Omental fat pad (tissue), 4 donors: ENCODE results near the gene ADCY3. TPM values are rescaled to one million over a fixed set of nuclear protein-coding genes. Genes with fewer than 3 reads are reported as not detected.

Source experiments
- ATAC-seq: fragments of 150-250 bp; one replicate; pipeline ENCODE4 v1.9.1; 2016; ENCODE audit warnings: mild to moderate bottlenecking, moderate library complexity; ENCODE audit not compliant: low FRiP score
- DNase-seq: peaks from one replicate; pipeline ENCODE4 v3.0.0-alpha.2; 2019; ENCODE audit warnings: low spot score
- CTCF ChIP-seq, 3 donors: fragments of 450-650 bp; IDR thresholded peaks; one replicate each; pipeline ENCODE4 v1.5.1; 2016 to 2017; ENCODE audit warnings: antibody characterized with exemption in 3 of 3, mild to moderate bottlenecking in 3 of 3, moderate library complexity in 2 of 3
- total RNA-seq, 4 donors: library from RNA; depleted of rRNA; stranded (reverse); fragments of >200 nt; gene quantifications; one replicate each; pipeline ENCODE4 v1.1.0, GENCODE V29; 2016

ADCY3 gene
- total RNA-seq, 4 donors from 2014 or later = 74.5 to 116 (median 95.1) TPM

DNA sequence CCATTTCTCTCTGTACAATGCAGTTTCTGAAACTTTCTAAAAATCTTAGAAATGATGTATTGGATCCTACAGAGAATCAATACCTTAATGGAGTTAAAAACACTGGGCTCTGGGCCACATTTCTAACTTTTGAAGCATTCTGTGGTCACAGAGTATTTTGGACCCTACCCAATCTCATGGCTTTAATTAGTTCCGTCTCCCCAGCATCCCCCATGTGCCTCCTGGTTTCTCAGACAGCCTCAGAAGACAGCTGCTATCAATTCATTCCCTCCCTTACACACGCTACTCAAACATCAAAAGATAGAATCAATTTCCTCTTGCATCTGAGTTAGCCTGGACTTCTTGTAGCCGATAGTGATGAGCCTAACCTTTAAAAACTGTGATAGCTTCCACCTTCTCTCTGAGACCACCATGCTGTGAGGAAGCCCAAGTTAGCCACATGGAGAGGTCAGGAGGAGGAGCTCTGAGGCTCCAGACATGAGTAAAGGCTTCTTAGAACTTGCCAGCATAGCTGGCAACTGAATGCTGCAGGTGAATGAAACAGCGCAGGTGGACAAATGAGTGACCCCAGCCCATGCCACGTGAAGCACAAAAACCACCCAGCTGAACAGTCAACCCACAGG, 10.4 kb downstream of the ADCY3 start:
- TF ChIP-seq CTCF (IDR thresholded peaks at IDR 0.05) = no peak
- DNase-seq (no peak), ATAC-seq (no peak)

DNA sequence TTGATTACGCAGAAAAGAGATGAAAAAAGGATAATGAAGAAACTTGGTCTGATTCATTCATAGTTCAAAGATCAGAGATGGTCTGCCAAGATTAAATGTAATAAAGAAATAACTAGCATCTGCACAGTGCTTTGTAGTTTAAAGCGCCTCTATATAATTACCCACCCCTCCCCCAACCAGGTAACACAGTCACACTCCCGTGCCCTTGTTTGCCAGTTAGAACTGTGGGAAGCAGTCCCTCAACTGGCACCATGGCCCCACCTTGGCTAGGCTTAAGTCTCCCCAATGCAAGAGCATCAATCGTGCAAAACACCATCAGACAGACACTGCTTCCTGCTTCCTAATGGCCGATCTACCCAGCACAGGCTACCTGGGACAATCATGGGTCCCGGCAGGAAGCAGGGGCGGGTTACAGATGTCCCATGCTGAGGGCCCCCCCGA, 11.6 kb downstream of the ADCY3 start:
- no peak for DNase-seq
- ATAC-seq = no peak
- no peak for TF ChIP-seq CTCF (IDR thresholded peaks at IDR 0.05)

DNA sequence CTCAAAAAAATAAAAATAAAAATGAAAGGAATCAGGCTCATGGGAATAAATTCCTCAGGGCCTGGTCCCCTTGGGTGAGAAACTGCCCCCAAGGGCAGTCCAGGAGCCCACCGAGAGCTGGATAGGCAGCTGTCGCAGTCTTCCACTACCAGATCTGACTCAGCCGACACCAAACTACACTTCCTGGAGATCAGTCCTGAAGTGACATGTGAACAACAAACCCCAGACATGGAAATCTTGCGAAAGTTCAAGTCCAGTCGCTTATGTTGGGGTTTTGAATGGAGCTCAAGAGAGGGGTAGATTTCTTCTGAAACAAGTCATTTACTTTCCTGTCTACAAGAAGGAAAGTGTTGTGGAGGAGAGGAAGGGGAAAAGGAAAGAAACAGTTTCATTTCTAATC, 12.9 kb downstream of the ADCY3 start:
- DNase-seq (no peak), ATAC-seq (no peak)
- no peak for TF ChIP-seq CTCF (IDR thresholded peaks at IDR 0.05)

GRCh38 chr2:24906466-24906865, 13.6 kb downstream of the ADCY3 start:
- no peak for TF ChIP-seq CTCF (IDR thresholded peaks at IDR 0.05)
- ATAC-seq = no peak
- DNase-seq = no peak

GRCh38 chr2:24903161-24904103, 16.6 kb downstream of the ADCY3 start:
- no peak for DNase-seq

GRCh38 chr2:24899361-24899910, 20.6 kb downstream of the ADCY3 start:
- TF ChIP-seq CTCF (IDR thresholded peaks at IDR 0.05) = no peak
- DNase-seq (no peak), ATAC-seq (no peak)

More at GRCh38 chr2:24903161-24904103, 16.6 kb downstream of the ADCY3 start:
- TF ChIP-seq CTCF (IDR thresholded peaks at IDR 0.05) = no peak
- ATAC-seq = no peak
